Left ventricle myocardium superior (tissue), 1 donor: Measurements from ENCODE around the gene NUFIP1. TPM values are rescaled to one million over a fixed set of nuclear protein-coding genes. Genes with fewer than 3 reads are reported as not detected.

ENCODE experiments used
- ATAC-seq: fragments of 200-7000 bp; cut with Tn5 transposase; one replicate; pipeline ENCODE4 v1.9.1; 2020; ENCODE audit warnings: mild to moderate bottlenecking, moderate library complexity
- DNase-seq: peaks from one replicate; pipeline ENCODE4 v3.0.0-alpha.2; 2020
- intact Hi-C: fragments of 100-400 bp; cut with micrococcal nuclease; formaldehyde crosslinking; loops from one replicate; pipeline ENCODE4 v1.11.0; 2022
- total RNA-seq: library from RNA; stranded (reverse); fragmentation: NEBNext Ultra II Directional; extraction: Animal tissue kit (Norgen Biotek cat#: 25700); gene quantifications from one replicate; pipeline ENCODE4 v1.2.1, GENCODE V29; 2021
- donor health status: DM: no; HTN: yes; CAD: no; lungs with severe emphysema.

Gene NUFIP1
- total RNA-seq, 1 donor from 2014 or later, result 2.9 TPM

- intact Hi-C loops, result no loop called here
- ATAC-seq, result no peak
- DNase-seq, result no peak
Measured at GRCh38 chr13:44895953-44896335, 93.3 kb downstream of the NUFIP1 start.

GRCh38 chr13:44895264-44895952 is 93.9 kb downstream of the NUFIP1 start:
- intact Hi-C loops, result no loop called here
- ATAC-seq (no peak), DNase-seq (no peak)

- DNase-seq, result no peak
- intact Hi-C loops, result no loop called here
- peak; percentile 47 for ATAC-seq
Measured at GRCh38 chr13:44894001-44894770, 95.1 kb downstream of the NUFIP1 start.

Other genes with a start within 250 kb of the NUFIP1 start
- gene GPALPP1, start 67 bp upstream of the NUFIP1 start, total RNA-seq, result 10.7 TPM
- 22.8 TPM for gene GTF2F2, start 131.0 kb upstream of the NUFIP1 start, total RNA-seq
- gene KCTD4, start 211.6 kb upstream of the NUFIP1 start, total RNA-seq, result not detected